Testis (tissue), 2 donors: Measurements from ENCODE around the gene PHF19.

Experiments used
- POLR2A ChIP-seq: fragments of 450-650 bp; IDR thresholded peaks from one replicate; pipeline ENCODE4 v1.6.1; 2017; ENCODE audit warnings: antibody characterized with exemption, mild to moderate bottlenecking, moderate library complexity
- TF ChIP-seq, protein P1 (sequence below), 3 experiments: fragments of 450-650 bp in 2 of 3; fragments of 200-600 bp in 1 of 3; sonication (generic) in 1 of 3; IDR thresholded peaks; one replicate each; pipeline ENCODE4 v1.5.1; 2016 to 2019; ENCODE audit warnings: antibody characterized with exemption in 3 of 3, mild to moderate bottlenecking in 2 of 3, moderate library complexity in 1 of 3

DNA sequence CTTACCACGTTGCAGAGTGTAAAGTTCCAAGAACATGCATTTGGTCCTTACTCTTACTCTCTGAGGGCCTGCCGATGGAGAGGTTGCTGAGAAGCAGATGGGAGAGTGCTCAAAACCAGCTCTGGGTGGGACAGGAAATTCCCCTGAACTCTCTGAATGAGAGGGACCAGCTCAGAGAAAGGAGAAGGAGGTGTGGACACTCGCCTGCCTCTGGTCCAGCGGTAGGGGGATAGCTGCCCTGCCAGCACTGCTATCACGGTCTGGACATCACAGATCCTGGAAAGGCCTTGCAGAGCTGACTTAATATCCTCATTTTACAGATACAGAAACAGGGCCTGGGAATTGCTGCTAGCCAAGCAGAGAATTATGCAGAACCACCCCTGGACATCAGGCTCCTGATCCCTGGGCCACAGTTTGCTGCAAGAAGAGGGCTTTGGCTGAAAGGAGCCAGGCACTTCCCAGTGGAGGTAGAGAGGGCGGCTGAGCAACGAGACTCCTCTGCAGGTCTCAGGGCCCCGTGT is 44.7 kb upstream of the PHF19 start:
- TF ChIP-seq, protein P1, sequence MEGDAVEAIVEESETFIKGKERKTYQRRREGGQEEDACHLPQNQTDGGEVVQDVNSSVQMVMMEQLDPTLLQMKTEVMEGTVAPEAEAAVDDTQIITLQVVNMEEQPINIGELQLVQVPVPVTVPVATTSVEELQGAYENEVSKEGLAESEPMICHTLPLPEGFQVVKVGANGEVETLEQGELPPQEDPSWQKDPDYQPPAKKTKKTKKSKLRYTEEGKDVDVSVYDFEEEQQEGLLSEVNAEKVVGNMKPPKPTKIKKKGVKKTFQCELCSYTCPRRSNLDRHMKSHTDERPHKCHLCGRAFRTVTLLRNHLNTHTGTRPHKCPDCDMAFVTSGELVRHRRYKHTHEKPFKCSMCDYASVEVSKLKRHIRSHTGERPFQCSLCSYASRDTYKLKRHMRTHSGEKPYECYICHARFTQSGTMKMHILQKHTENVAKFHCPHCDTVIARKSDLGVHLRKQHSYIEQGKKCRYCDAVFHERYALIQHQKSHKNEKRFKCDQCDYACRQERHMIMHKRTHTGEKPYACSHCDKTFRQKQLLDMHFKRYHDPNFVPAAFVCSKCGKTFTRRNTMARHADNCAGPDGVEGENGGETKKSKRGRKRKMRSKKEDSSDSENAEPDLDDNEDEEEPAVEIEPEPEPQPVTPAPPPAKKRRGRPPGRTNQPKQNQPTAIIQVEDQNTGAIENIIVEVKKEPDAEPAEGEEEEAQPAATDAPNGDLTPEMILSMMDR (IDR thresholded peaks at IDR 0.05), result no peak
- TF ChIP-seq POLR2A, result no peak
